Measurements from ENCODE around the gene SUPT3H. TPM values are rescaled to one million over a fixed set of nuclear protein-coding genes. Genes with fewer than 3 reads are reported as not detected.

Gene SUPT3H
- total and polyA plus RNA-seq, 2 donors (not counting 1 experiment from before 2014, with no cell fraction given), result 5.5 to 12.4 TPM

DNA sequence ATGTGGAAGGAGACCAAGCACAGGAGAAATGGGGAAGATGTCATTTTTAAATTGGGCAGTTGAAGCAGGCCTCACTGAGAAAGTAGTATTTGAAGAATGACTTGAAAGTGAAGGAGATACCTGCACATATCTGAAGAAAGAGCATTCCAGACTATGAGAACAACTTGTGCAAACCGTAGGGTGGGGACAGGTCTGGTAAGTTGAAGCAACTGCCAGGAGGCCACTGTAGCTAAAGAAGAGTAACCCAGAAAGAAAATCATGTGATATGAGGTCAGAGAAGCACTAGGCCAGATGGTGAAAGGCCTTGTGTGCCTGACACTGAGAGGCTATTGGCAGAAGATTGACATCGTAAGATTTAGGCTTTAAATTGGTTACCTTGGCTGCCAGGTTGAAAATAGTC is 4.7 kb upstream of the SUPT3H start:
- H3K4me1 Mint-ChIP-seq, result peaks cover 17% of the 10 kb centered on the region
- H2AFZ ChIP-seq (ENCODE audit: insufficient read depth, low read depth, low read length, poor library complexity, severe bottlenecking), result no peak overlapping the region
- CTCF ChIA-PET, result no interaction called here

DNA sequence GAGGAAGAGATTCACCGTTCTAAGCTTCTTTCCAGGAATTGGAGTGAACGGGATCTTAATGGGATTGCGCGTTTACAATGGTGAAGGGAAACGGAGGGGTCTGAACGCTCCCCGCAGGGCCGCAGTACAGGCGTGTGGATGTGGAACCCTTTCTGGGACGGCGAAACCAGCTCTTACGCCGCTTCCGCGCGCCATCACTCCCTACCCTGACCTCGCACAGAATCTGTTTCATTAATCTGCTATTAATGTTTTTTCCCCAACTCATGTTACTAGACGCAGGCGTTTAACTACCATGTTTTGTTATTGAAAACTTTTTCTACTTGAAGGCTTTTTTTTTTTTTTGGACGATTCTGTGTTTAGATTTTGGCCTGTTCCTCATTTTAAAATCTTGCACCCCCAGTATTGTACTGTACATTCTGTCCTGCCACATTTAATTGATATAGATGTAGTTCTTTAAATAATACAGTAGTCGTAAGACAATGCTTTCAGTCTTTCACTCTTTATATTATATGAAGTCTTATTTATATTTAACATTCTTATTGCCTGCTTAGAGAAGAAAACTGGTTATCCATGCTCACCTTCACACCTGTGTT is 696 bp upstream of the SUPT3H start:
- H3K9me3 ChIP-seq (ENCODE audit: control extremely low read depth in 1 of 3, control insufficient read depth in 2 of 3, insufficient read depth in 1 of 3, low read length in 2 of 3), result peaks cover 0 to 5% (median 0%) of the 10 kb centered on the region in 3 donors
- intact Hi-C loops (cut with micrococcal nuclease), result loop anchor here (1.0 to 5.0 kb wide), 4 partner anchors 44 to 844 kb away; partner anchors contain the start of gene ENPP4
- H3K4me1 Mint-ChIP-seq, result peaks cover 28% of the 10 kb centered on the region
- H3K4me3 Mint-ChIP-seq, result peak overlapping the region; percentile 98
- peak overlapping the region; percentile 97 for H3K27ac Mint-ChIP-seq
- POLR2A ChIA-PET, result no interaction called here
- H3K4me3 ChIP-seq (ENCODE audit: control extremely low read depth in 1 of 5, extremely low read depth in 1 of 5, insufficient read depth in 1 of 5, low read depth in 2 of 5, low read length in 4 of 5), result peak overlapping the region; percentile 76 to 94 (median 92)
- WGBS (ENCODE audit: insufficient coverage), result 0% methylated on average over 17 of the region's 21 CpGs
- CTCF ChIA-PET, result interaction anchor here (0.8 to 2.1 kb wide), 3 partner anchors 113 to 544 kb away, joined by 3 to 8 read pairs (median 6); no protein-coding TSS in a partner anchor
- no peaks in the 10 kb centered on the region for H3K27me3 Mint-ChIP-seq
- no peaks in the 10 kb centered on the region for H3K79me2 ChIP-seq (ENCODE audit: control insufficient read depth, insufficient read depth, low read length)
- H3K27ac ChIP-seq (ENCODE audit: low read length in 2 of 2), result peak overlapping the region; percentile 97
- peak overlapping the region; percentile 87 for H3K4me2 ChIP-seq (replicated peaks; ENCODE audit: low read depth, low read length, poor library complexity, severe bottlenecking)
- no peaks in the 10 kb centered on the region for H4K20me1 ChIP-seq (ENCODE audit: control insufficient read depth, insufficient read depth, low read length, poor library complexity, severe bottlenecking)
- H3K9me3 Mint-ChIP-seq (ENCODE audit: insufficient read depth), result no peaks in the 10 kb centered on the region
- DNase-seq (no peak), ATAC-seq (ENCODE audit: low read depth) (no peak)
- no peaks in the 10 kb centered on the region for H3K36me3 ChIP-seq (replicated peaks in 1 of 2; ENCODE audit: control extremely low read depth in 1 of 2, control insufficient read depth in 1 of 2, extremely low read depth in 1 of 2, insufficient read depth in 2 of 2, low read length in 1 of 2)
- peak overlapping the region; percentile 90 for H3K9ac ChIP-seq (ENCODE audit: low read length)
- H3K27me3 ChIP-seq (replicated peaks in 1 of 4; ENCODE audit: control extremely low read depth in 1 of 4, control insufficient read depth in 3 of 4, insufficient read depth in 4 of 4, low read length in 3 of 4), result no peaks in the 10 kb centered on the region
- TF ChIP-seq EZH2 (IDR thresholded peaks at IDR 0.05; ENCODE audit: borderline replicate concordance, insufficient read depth, low read depth, low read length, poor library complexity, severe bottlenecking), result no peak
- TF ChIP-seq, protein P1, sequence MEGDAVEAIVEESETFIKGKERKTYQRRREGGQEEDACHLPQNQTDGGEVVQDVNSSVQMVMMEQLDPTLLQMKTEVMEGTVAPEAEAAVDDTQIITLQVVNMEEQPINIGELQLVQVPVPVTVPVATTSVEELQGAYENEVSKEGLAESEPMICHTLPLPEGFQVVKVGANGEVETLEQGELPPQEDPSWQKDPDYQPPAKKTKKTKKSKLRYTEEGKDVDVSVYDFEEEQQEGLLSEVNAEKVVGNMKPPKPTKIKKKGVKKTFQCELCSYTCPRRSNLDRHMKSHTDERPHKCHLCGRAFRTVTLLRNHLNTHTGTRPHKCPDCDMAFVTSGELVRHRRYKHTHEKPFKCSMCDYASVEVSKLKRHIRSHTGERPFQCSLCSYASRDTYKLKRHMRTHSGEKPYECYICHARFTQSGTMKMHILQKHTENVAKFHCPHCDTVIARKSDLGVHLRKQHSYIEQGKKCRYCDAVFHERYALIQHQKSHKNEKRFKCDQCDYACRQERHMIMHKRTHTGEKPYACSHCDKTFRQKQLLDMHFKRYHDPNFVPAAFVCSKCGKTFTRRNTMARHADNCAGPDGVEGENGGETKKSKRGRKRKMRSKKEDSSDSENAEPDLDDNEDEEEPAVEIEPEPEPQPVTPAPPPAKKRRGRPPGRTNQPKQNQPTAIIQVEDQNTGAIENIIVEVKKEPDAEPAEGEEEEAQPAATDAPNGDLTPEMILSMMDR (IDR thresholded peaks at IDR 0.05), result no peak
- H3K4me1 ChIP-seq (ENCODE audit: control insufficient read depth in 2 of 2, insufficient read depth in 2 of 2, low read length in 2 of 2), result peaks cover 9 to 12% of the 10 kb centered on the region in 2 donors
- peak overlapping the region; percentile 84 for H2AFZ ChIP-seq (ENCODE audit: insufficient read depth, low read depth, low read length, poor library complexity, severe bottlenecking)

More for the DNA sequence above, 4.7 kb upstream of the SUPT3H start:
- no peaks in the 10 kb centered on the region for H3K36me3 ChIP-seq (replicated peaks in 1 of 2; ENCODE audit: control extremely low read depth in 1 of 2, control insufficient read depth in 1 of 2, extremely low read depth in 1 of 2, insufficient read depth in 2 of 2, low read length in 1 of 2)
- H3K79me2 ChIP-seq (ENCODE audit: control insufficient read depth, insufficient read depth, low read length), result no peaks in the 10 kb centered on the region
- no peaks in the 10 kb centered on the region for H3K27me3 ChIP-seq (replicated peaks in 1 of 4; ENCODE audit: control extremely low read depth in 1 of 4, control insufficient read depth in 3 of 4, insufficient read depth in 4 of 4, low read length in 3 of 4)
- DNase-seq, result no peak
- Mint-ChIP-seq H3K9me3 (ENCODE audit: insufficient read depth) (no peaks in the 10 kb centered on the region), H3K4me3 (no peak overlapping the region), H3K27ac (no peak overlapping the region), H3K27me3 (peaks cover 15% of the 10 kb centered on the region)
- ATAC-seq (ENCODE audit: low read depth), result no peak
- intact Hi-C loops (cut with micrococcal nuclease), result no loop called here
- POLR2A ChIA-PET, result no interaction called here
- TF ChIP-seq EZH2 (IDR thresholded peaks at IDR 0.05; ENCODE audit: borderline replicate concordance, insufficient read depth, low read depth, low read length, poor library complexity, severe bottlenecking), result no peak
- TF ChIP-seq, protein P1 (IDR thresholded peaks at IDR 0.05), result no peak
- WGBS (ENCODE audit: insufficient coverage), result 100% methylated on average over 2 of the region's 2 CpGs
- H3K9ac ChIP-seq (ENCODE audit: low read length), result no peak overlapping the region
- H3K4me3 ChIP-seq (ENCODE audit: control extremely low read depth in 1 of 5, extremely low read depth in 1 of 5, insufficient read depth in 1 of 5, low read depth in 2 of 5, low read length in 4 of 5), result no peak overlapping the region
- H4K20me1 ChIP-seq (ENCODE audit: control insufficient read depth, insufficient read depth, low read length, poor library complexity, severe bottlenecking), result no peaks in the 10 kb centered on the region
- H3K4me2 ChIP-seq (replicated peaks; ENCODE audit: low read depth, low read length, poor library complexity, severe bottlenecking), result no peak overlapping the region
- peaks cover 4 to 9% of the 10 kb centered on the region in 2 donors for H3K4me1 ChIP-seq (ENCODE audit: control insufficient read depth in 2 of 2, insufficient read depth in 2 of 2, low read length in 2 of 2)
- H3K27ac ChIP-seq (ENCODE audit: low read length in 2 of 2), result no peak overlapping the region
- peaks cover 0 to 5% (median 0%) of the 10 kb centered on the region in 3 donors for H3K9me3 ChIP-seq (ENCODE audit: control extremely low read depth in 1 of 3, control insufficient read depth in 2 of 3, insufficient read depth in 1 of 3, low read length in 2 of 3)

Measured in B cell (primary cell).